ENCODE data around the gene IGSF9.

- TF ChIP-seq CTCF (IDR thresholded peaks at IDR 0.05), result no peak
- no peak for TF ChIP-seq POLR2A (IDR thresholded peaks at IDR 0.05)
Measured at GRCh38 chr1:159982280-159982679, 36.9 kb upstream of the IGSF9 start.

All from uterus (tissue), 2 donors.